Renal cortex interstitium (tissue), 11 donors: ENCODE results near the gene MAT2B. TPM values are rescaled to one million over a fixed set of nuclear protein-coding genes. Genes with fewer than 3 reads are reported as not detected.
A peak's percentile ranks its signal among the peaks of the same experiment; 100 is the strongest.

Source experiments
- DNase-seq, 11 donors: peaks; one replicate each; pipeline ENCODE4 v3.0.0-alpha.2; 2013; ENCODE audit warnings: low read depth in 9 of 11, low spot score in 4 of 11; ENCODE audit errors: extremely low read depth in 1 of 11
- polyA plus RNA-seq, 3 donors: library from polyadenylated mRNA; unstranded; fragments of 120-200 nt; gene quantifications; one replicate each; pipeline ENCODE4 v1.2.1, GENCODE V29; 2013; ENCODE audit not compliant: insufficient read length in 3 of 3

The MAT2B gene
- polyA plus RNA-seq, 3 donors = 102 to 118 (median 104) TPM

GRCh38 chr5:163489055-163489744 lies 16.2 kb upstream of the MAT2B start:
- no peak for DNase-seq

DNA sequence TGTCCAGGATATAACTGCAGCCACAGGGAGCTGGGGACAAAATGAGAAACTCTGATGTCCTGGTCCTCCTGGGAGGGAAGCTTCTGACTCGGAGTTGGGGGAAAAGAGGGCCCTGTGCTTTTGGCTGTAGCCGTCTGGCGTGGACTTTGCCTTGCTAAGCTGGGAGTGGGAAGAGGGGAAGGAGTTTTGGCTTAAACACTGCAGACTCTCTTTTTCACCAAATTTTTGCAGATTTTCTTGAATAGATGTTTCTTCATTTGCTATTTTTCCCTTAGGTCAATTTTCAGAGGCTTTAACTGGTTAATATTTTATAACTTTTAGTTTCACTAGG lies 15.7 kb upstream of the MAT2B start:
- no peak for DNase-seq

DNA sequence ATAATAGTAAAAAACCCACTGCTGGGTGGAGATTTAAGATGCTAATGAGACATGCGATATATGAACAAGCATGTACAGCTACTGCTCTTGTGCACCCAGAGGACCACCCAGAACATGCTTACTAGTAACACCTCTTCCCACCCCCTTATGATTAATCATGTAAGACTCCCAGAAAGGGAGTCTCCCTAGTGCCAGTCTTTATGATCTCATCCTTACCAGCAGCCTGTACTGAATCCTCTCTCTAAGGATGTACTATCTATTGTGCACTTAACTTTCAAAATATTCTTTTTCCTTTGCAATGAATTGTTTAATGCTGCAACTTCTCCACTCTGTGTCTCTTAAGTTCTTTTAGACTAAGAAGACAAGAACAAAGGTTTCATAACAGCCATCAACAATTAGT lies 9.1 kb upstream of the MAT2B start:
- no peak for DNase-seq

- DNase-seq = no peak
Observed at GRCh38 chr5:163497315-163497714, 8.1 kb upstream of the MAT2B start.

DNA sequence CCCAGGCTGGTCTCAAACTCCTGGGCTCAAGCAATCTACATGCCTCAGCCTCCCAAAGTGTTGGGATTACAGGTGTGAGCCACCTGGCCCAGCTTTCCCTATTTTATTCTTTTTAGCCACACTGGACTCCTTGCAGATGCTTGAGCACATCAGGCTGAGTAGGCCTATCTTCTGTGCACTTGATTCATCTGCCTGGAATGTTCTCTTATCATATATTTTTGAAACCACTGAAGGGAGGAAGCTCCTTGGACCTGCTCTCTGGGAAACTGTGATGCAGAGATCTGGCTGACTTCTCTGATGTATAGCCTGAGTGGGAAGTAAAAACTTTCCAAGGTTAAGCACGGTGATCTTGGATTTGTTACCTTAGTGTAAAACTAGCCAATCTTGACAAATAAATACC lies 6.5 kb upstream of the MAT2B start:
- DNase-seq = no peak

- DNase-seq = no peak
Observed at GRCh38 chr5:163502521-163502920, 2.9 kb upstream of the MAT2B start.

GRCh38 chr5:163503106-163504078 lies 2.0 kb upstream of the MAT2B start:
- peak in 7 of 11 donors; percentile 56 to 81 (median 70) for DNase-seq

- DNase-seq = peak in 5 of 11 donors; percentile 46 to 54 (median 47)
Observed at GRCh38 chr5:163504079-163504931, 1.1 kb upstream of the MAT2B start.

GRCh38 chr5:163505049-163505367 lies 411 bp upstream of the MAT2B start:
- DNase-seq = no peak

GRCh38 chr5:163506095-163506457 lies 657 bp downstream of the MAT2B start:
- DNase-seq = no peak

GRCh38 chr5:163506726-163507125 lies 1.3 kb downstream of the MAT2B start:
- DNase-seq = no peak

- DNase-seq = no peak
Observed at GRCh38 chr5:163508753-163509152, 3.3 kb downstream of the MAT2B start.

DNA sequence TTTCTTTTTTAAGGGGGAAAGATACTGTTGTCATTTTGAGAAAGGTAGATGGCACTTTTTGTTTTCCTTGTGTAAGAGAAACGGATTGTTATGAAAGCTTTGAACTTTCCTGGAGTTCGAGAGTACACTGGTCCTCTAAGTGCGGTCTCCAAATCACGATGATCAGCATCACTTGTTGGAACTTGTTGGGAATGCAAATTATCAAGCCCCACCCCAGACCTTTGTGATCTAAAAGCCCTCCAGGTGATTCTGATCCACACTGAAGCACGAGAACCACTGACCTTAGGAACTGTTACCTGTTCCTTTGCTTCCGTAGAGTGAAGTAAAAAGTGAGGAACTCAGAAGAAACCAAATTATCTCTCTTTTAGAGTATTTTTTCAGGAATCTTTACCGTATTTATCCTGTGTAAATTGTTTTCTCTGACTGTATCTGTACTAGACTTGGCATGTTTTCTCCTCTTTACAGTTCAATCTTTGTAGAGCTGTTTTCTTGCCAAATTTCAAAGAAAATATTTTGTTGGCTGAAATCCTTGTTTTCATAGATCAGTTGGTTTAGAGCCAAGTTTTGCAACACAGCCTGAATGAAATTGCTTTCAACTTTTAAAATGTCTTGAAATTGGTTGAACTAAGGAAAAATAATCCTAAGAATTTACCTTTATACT lies 4.0 kb downstream of the MAT2B start:
- DNase-seq = no peak

DNA sequence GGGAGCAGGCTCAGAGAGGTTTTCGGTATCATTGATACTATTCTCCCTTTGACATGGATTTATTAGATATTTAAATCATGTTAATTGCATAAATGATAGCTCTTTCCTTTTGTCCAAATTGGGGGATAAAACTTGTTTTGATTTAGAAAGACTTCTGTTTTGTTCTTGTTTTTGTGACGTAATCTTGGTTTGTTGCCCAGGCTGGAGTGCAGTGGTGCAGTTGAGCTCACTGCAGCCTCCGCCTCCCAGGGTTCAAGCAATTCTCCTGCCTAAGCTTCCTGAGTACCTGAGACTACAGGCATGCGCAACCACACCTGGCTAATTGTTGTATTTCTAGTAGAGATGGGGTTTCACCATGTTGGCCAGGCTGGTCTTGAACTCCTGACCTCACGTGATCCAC lies 7.1 kb downstream of the MAT2B start:
- DNase-seq = no peak

DNA sequence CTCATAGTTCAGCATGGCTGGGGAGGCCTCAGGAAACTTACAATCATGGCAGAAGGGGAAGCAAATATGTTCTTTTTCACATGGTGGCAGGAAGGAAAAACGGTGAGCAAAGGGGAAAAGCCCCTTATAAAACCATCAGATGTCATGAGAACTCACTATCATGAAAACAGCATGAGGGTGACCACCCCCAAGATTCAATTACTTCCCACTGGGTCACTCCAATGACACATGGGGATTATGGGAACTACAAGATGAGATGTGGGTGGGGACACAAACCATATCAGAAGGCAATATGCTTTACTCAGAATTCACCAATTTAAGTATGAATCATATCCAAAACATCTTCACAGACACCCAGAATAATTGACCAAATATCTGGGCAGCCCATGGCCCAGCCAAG lies 19.7 kb downstream of the MAT2B start:
- no peak for DNase-seq

GRCh38 chr5:163529698-163530097 lies 24.3 kb downstream of the MAT2B start:
- DNase-seq = no peak

GRCh38 chr5:163531272-163531671 lies 25.9 kb downstream of the MAT2B start:
- no peak for DNase-seq

GRCh38 chr5:163532171-163533084 lies 27.0 kb downstream of the MAT2B start:
- no peak for DNase-seq
